ENCODE measurements around the gene ZNF438.

The ZNF438 gene

GRCh38 chr10:30832749-30833627, 198.7 kb downstream of the ZNF438 start:
- TF ChIP-seq CREB1 (IDR thresholded peaks at IDR 0.05; ENCODE audit: low read depth) (no peak), EGR1 (IDR thresholded peaks at IDR 0.05) (no peak), ZBTB7A (IDR thresholded peaks at IDR 0.05; ENCODE audit: low read depth) (no peak), NFIC (IDR thresholded peaks at IDR 0.05) (no peak)

GRCh38 chr10:30832001-30832748, 199.5 kb downstream of the ZNF438 start:
- no peak for TF ChIP-seq FOXM1 (IDR thresholded peaks at IDR 0.05; ENCODE audit: borderline replicate concordance, low read depth)
- no peak for TF ChIP-seq TAF1 (IDR thresholded peaks at IDR 0.05; ENCODE audit: low read depth)
- no peak for TF ChIP-seq REST (IDR thresholded peaks at IDR 0.05; ENCODE audit: low read depth)

GRCh38 chr10:30831426-30831825, 200.2 kb downstream of the ZNF438 start:
- TF ChIP-seq RAD21 (IDR thresholded peaks at IDR 0.05; ENCODE audit: low read depth) (no peak), EP300 (IDR thresholded peaks at IDR 0.05; ENCODE audit: borderline replicate concordance) (no peak), NFIC (IDR thresholded peaks at IDR 0.05) (no peak), TEAD4 (IDR thresholded peaks at IDR 0.05) (no peak), FOXM1 (IDR thresholded peaks at IDR 0.05; ENCODE audit: borderline replicate concordance, low read depth) (no peak), CREB1 (IDR thresholded peaks at IDR 0.05; ENCODE audit: low read depth) (no peak), USF1 (IDR thresholded peaks at IDR 0.05) (no peak), TAF1 (IDR thresholded peaks at IDR 0.05; ENCODE audit: low read depth) (no peak), TCF12 (IDR thresholded peaks at IDR 0.05; ENCODE audit: low read depth) (no peak)

- no peak for TF ChIP-seq YY1 (IDR thresholded peaks at IDR 0.05; ENCODE audit: low read depth)
- no peak for TF ChIP-seq TAF1 (IDR thresholded peaks at IDR 0.05; ENCODE audit: low read depth)
- no peak for TF ChIP-seq CREB1 (IDR thresholded peaks at IDR 0.05; ENCODE audit: low read depth)
- TF ChIP-seq EGR1 (IDR thresholded peaks at IDR 0.05): no peak
- no peak for TF ChIP-seq TCF12 (IDR thresholded peaks at IDR 0.05; ENCODE audit: low read depth)
- no peak for TF ChIP-seq EP300 (IDR thresholded peaks at IDR 0.05; ENCODE audit: borderline replicate concordance)
- TF ChIP-seq NFIC (IDR thresholded peaks at IDR 0.05): no peak
Measured at GRCh38 chr10:30830315-30831230, 201.1 kb downstream of the ZNF438 start.

GRCh38 chr10:30829901-30830300, 201.8 kb downstream of the ZNF438 start:
- TF ChIP-seq EP300 (IDR thresholded peaks at IDR 0.05; ENCODE audit: borderline replicate concordance) (no peak), YY1 (IDR thresholded peaks at IDR 0.05; ENCODE audit: low read depth) (no peak), RAD21 (IDR thresholded peaks at IDR 0.05; ENCODE audit: low read depth) (no peak), TEAD4 (IDR thresholded peaks at IDR 0.05) (no peak), TAF1 (IDR thresholded peaks at IDR 0.05; ENCODE audit: low read depth) (no peak), REST (IDR thresholded peaks at IDR 0.05; ENCODE audit: low read depth) (no peak), ZBTB7A (IDR thresholded peaks at IDR 0.05; ENCODE audit: low read depth) (no peak), TCF12 (IDR thresholded peaks at IDR 0.05; ENCODE audit: low read depth) (no peak)

- no peak for TF ChIP-seq USF1 (IDR thresholded peaks at IDR 0.05)
- TF ChIP-seq EGR1 (IDR thresholded peaks at IDR 0.05): no peak
- no peak for TF ChIP-seq NFIC (IDR thresholded peaks at IDR 0.05)
Measured at GRCh38 chr10:30828680-30829079, 203.0 kb downstream of the ZNF438 start.

Data from Ishikawa (cell line).